Mammary epithelial cell (primary cell): ENCODE data around the gene PANX2.

Experiments
- CTCF ChIP-seq, 2 donors: IDR thresholded peaks in 1 of 2; conservative IDR thresholded peaks in 1 of 2; 2 replicates each; pipeline ENCODE4 v1.5.1; 2011 to 2012; ENCODE audit warnings: inconsistent platforms in 2 of 2, low read length in 2 of 2, mild to moderate bottlenecking in 2 of 2, control low read depth in 1 of 2, low read depth in 1 of 2; ENCODE audit not compliant: insufficient read depth in 1 of 2; ENCODE audit errors: extremely low read depth in 1 of 2
- EZH2 ChIP-seq: IDR thresholded peaks from 2 replicates; pipeline ENCODE4 v1.6.1; 2012; ENCODE audit warnings: low read length, inconsistent platforms, borderline replicate concordance

DNA sequence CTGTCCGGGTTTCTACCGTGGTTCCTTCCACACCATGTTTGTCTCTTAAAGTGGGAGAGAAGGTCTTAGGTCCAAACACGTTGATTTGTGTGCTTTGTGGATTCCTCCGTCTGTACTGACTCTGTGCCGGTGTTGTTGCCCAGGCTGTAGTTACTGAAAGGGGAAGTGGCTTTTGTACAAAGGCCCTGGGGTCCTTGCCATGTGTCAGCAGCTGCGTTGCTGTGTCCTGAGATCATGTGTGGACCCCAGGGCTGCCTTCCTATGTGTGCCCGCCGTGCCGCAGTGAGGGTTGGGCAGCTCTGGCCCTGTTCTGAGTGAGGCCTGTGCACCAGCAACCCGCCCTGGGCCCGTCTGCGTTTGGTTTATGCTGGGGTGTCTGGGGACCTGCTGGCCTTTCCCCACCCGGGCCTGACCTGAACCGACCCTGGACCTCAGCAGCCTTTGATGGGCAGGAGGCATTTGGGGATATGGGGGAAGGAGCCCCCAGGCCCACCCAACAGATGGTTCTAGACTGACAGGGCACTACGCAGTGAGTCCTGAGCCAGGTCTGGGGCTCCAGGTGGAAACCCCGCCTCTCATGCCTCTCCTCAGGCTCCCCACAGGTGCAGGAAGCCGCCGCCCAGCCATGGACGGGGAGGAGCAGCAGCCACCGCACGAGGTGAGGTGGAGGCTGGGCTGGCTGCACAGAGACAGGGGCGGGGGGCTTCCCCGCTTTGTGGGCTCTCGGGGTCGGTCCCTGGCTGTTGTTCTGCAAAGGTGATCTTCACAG, 22.1 kb downstream of the PANX2 start:
- TF ChIP-seq EZH2 (no peak), CTCF (conservative IDR thresholded peaks at IDR 0.05 in 1 of 2, IDR thresholded peaks at IDR 0.05 in 1 of 2; ENCODE audit: extremely low read depth in 1 of 2, insufficient read depth in 1 of 2, low read depth in 1 of 2, low read length in 2 of 2) (no peak)
